ENCODE data around the gene CCR6. TPM values are rescaled to one million over a fixed set of nuclear protein-coding genes. Genes with fewer than 3 reads are reported as not detected.

Gene CCR6
- total and polyA plus RNA-seq, 4 donors = 0.16 to 0.39 (median 0.32) TPM

DNA sequence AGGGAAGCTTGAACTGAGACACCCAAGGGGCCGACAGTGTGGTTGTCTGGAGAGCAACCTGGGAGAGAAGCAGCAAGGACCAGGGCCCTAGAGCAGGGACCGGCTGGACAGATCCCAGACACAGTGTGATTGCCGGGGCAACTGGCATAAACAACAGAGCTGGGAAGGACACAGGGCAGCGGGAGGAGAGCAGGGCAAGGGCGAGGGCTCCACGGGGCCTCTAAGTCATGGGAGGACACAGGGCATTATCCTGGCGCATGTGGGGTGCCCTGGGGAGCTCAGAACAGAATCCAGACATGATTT lies 31.1 kb upstream of the CCR6 start:
- H3K9ac ChIP-seq (ENCODE audit: insufficient read depth in 1 of 2, low read length in 2 of 2) = no peak overlapping the region
- no peak overlapping the region for H3K4me3 ChIP-seq
- H3K36me3 ChIP-seq (ENCODE audit: control insufficient read depth in 4 of 4, insufficient read depth in 4 of 4, low read length in 4 of 4) = no peaks in the 10 kb centered on the region
- WGBS, 2 donors = 68 to 70% methylated on average over 7 of the region's 7 CpGs
- H3K27me3 ChIP-seq (ENCODE audit: control insufficient read depth in 3 of 3, insufficient read depth in 3 of 3, low read length in 2 of 3) = no peaks in the 10 kb centered on the region
- no peak overlapping the region for H3K27ac ChIP-seq (ENCODE audit: low read depth in 1 of 2, low read length in 1 of 2)
- TF ChIP-seq, protein P1, sequence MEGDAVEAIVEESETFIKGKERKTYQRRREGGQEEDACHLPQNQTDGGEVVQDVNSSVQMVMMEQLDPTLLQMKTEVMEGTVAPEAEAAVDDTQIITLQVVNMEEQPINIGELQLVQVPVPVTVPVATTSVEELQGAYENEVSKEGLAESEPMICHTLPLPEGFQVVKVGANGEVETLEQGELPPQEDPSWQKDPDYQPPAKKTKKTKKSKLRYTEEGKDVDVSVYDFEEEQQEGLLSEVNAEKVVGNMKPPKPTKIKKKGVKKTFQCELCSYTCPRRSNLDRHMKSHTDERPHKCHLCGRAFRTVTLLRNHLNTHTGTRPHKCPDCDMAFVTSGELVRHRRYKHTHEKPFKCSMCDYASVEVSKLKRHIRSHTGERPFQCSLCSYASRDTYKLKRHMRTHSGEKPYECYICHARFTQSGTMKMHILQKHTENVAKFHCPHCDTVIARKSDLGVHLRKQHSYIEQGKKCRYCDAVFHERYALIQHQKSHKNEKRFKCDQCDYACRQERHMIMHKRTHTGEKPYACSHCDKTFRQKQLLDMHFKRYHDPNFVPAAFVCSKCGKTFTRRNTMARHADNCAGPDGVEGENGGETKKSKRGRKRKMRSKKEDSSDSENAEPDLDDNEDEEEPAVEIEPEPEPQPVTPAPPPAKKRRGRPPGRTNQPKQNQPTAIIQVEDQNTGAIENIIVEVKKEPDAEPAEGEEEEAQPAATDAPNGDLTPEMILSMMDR (IDR thresholded peaks at IDR 0.05; ENCODE audit: control extremely low read depth, extremely low read depth) = no peak
- H3K9me3 ChIP-seq (ENCODE audit: control insufficient read depth in 4 of 4, insufficient read depth in 3 of 4, low read length in 3 of 4) = peaks cover 0 to 5% (median 0%) of the 10 kb centered on the region in 4 donors
- no peak for ATAC-seq (ENCODE audit: insufficient read depth, low FRiP score)
- H3K4me1 ChIP-seq (ENCODE audit: control insufficient read depth in 5 of 5, insufficient read depth in 5 of 5, low read length in 5 of 5) = no peaks in the 10 kb centered on the region
- no peak for DNase-seq

DNA sequence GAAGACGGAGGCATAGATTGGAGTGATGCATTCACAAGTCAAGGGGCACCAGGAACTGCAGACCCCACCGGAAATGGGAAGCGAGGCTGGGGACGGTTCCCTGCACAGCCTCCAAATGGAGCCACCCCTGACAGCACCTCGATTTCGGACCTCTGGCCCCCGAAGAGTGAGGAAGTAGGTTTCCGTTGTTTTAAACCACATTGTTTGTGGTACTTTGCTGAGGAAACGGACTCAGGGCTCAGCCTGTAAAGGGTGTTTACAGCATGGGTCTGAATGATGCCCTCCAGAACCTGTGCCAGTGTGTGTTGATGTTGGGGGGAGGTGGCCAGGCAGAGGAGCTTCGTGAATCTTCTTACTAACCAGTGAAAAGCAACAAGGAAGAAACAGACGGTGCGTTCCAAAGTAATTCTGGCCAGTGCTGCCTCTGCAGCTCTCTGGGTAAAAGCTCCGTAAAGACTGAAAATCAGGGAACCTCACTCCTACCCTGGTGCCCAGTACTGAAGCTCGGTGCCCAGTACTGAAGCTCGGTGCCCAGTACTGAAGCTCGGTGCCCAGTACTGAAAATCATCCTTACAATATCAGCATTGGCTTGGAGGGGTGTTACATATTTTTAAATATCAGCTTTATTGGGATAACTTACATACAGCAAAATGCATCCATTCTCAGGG lies 30.1 kb upstream of the CCR6 start:
- Histone ChIP-seq H3K27ac (ENCODE audit: low read depth in 1 of 2, low read length in 1 of 2) (no peak overlapping the region), H3K9ac (ENCODE audit: insufficient read depth in 1 of 2, low read length in 2 of 2) (no peak overlapping the region), H3K27me3 (ENCODE audit: control insufficient read depth in 3 of 3, insufficient read depth in 3 of 3, low read length in 2 of 3) (no peaks in the 10 kb centered on the region), H3K4me3 (no peak overlapping the region), H3K9me3 (ENCODE audit: control insufficient read depth in 4 of 4, insufficient read depth in 3 of 4, low read length in 3 of 4) (peaks cover 0 to 2% (median 0%) of the 10 kb centered on the region in 4 donors), H3K4me1 (ENCODE audit: control insufficient read depth in 5 of 5, insufficient read depth in 5 of 5, low read length in 5 of 5) (no peaks in the 10 kb centered on the region), H3K36me3 (ENCODE audit: control insufficient read depth in 4 of 4, insufficient read depth in 4 of 4, low read length in 4 of 4) (no peaks in the 10 kb centered on the region)
- TF ChIP-seq, protein P1 (IDR thresholded peaks at IDR 0.05; ENCODE audit: control extremely low read depth, extremely low read depth) = no peak
- WGBS, 2 donors = 37 to 63% methylated on average over 16 of the region's 16 CpGs
- DNase-seq (no peak), ATAC-seq (ENCODE audit: insufficient read depth, low FRiP score) (no peak)

DNA sequence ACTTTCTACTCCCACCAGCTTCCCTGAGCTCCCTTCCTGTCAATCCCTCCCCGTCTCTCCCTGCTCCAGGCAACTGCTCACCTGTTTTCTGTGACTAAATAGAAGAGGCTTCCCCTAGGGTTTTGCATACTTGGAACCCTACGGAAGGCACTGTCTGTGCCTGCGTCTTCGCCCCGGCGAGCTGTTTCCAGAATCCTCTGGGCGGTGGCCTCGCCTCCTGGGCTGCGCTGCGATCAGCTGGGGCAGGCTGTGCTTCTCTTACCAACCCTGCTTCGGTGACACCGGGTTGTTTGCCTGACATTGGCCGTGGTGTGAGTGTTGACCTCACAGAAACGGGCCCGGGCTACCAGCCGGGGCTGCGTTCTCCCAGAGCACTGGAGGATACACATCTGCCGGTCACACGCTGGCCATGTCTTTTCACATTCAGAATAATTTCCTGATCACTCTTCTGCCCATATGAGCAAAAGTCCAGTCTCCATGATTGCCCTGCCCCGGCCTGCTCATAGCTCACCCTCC lies 29.4 kb upstream of the CCR6 start:
- no peak overlapping the region for H3K27ac ChIP-seq (ENCODE audit: low read depth in 1 of 2, low read length in 1 of 2)

More for the DNA sequence above, 29.4 kb upstream of the CCR6 start:
- H3K27me3 ChIP-seq (ENCODE audit: control insufficient read depth in 3 of 3, insufficient read depth in 3 of 3, low read length in 2 of 3) = no peaks in the 10 kb centered on the region
- ATAC-seq (ENCODE audit: insufficient read depth, low FRiP score) (no peak), DNase-seq (no peak)
- H3K36me3 ChIP-seq (ENCODE audit: control insufficient read depth in 4 of 4, insufficient read depth in 4 of 4, low read length in 4 of 4) = no peaks in the 10 kb centered on the region
- H3K9me3 ChIP-seq (ENCODE audit: control insufficient read depth in 4 of 4, insufficient read depth in 3 of 4, low read length in 3 of 4) = peaks cover 0 to 2% (median 0%) of the 10 kb centered on the region in 4 donors
- no peak overlapping the region for H3K4me3 ChIP-seq
- TF ChIP-seq, protein P1 (IDR thresholded peaks at IDR 0.05; ENCODE audit: control extremely low read depth, extremely low read depth) = no peak
- H3K9ac ChIP-seq (ENCODE audit: insufficient read depth in 1 of 2, low read length in 2 of 2) = no peak overlapping the region
- 94 to 97% methylated on average over 20 of the region's 20 CpGs for WGBS, 2 donors
- no peaks in the 10 kb centered on the region for H3K4me1 ChIP-seq (ENCODE audit: control insufficient read depth in 5 of 5, insufficient read depth in 5 of 5, low read length in 5 of 5)

Data from lung (tissue), 12 donors.